Endothelial cell of umbilical vein (primary cell): Measurements from ENCODE around the gene EDEM3. TPM values are rescaled to one million over a fixed set of nuclear protein-coding genes. Genes with fewer than 3 reads are reported as not detected.

Experiments used
- BruUV-seq: library from RNA; stranded (reverse); fragments of 400-500 nt; replicated peaks from 2 replicates; lab custom pipeline; 2021; lab: Mats Ljungman, UMichigan
- CTCF ChIA-PET: fragments of 300-600, 350-600 bp; sonication (Branson Sonifier 250); formaldehyde crosslinking; loops from one replicate; lab custom pipeline; 2021; ENCODE audit warnings: antibody characterized with exemption, inconsistent platforms; lab: Charles Lee
- POLR2A ChIA-PET: fragments of 300-600, 350-600 bp; sonication (Branson Sonifier 250); formaldehyde crosslinking; loops from one replicate; lab custom pipeline; 2021; ENCODE audit warnings: antibody characterized with exemption, inconsistent platforms; lab: Charles Lee
- DNase-seq: peaks from one replicate; pipeline ENCODE4 v3.0.0-alpha.2; 2011; ENCODE audit warnings: low read depth, low spot score
- FAIRE-seq: peaks from 2 replicates; lab custom pipeline; 2011; peaks lifted over from hg19 to GRCh38; lab: Jason Lieb, UNC
- H2AFZ ChIP-seq: 2 replicates; pipeline ENCODE4 v1.6.0; 2012; ENCODE audit warnings: low read depth, low read length, control low read depth, inconsistent platforms
- H3K27ac ChIP-seq: 2 replicates; pipeline ENCODE4 v1.5.1; 2011; ENCODE audit warnings: low read depth, mild to moderate bottlenecking, control low read depth, low read length, moderate library complexity; ENCODE audit not compliant: insufficient read depth
- H3K27me3 ChIP-seq, 2 experiments: 2 replicates each; pipeline versions ENCODE4 v1.6.0 to v1.6.1; 2011; ENCODE audit warnings: low read length in 2 of 2, mixed read lengths in 1 of 2; ENCODE audit not compliant: control insufficient read depth in 2 of 2, insufficient read depth in 2 of 2
- H3K36me3 ChIP-seq, 2 experiments: 2 replicates in 1 of 2; 3 replicates in 1 of 2; pipeline ENCODE4 v1.5.1; 2011; ENCODE audit warnings: low read length in 2 of 2, mild to moderate bottlenecking in 1 of 2, moderate library complexity in 1 of 2; ENCODE audit not compliant: control insufficient read depth in 2 of 2, insufficient read depth in 2 of 2; ENCODE audit errors: extremely low read depth in 1 of 2
- H3K4me1 ChIP-seq: 3 replicates; pipeline ENCODE4 v1.5.1; 2011; ENCODE audit warnings: mild to moderate bottlenecking, low read length; ENCODE audit not compliant: control insufficient read depth, insufficient read depth; ENCODE audit errors: extremely low read depth
- H3K4me2 ChIP-seq: 2 replicates; pipeline ENCODE4 v1.6.1; 2011; ENCODE audit warnings: low read length, control low read depth, mixed read lengths; ENCODE audit not compliant: insufficient read depth
- H3K4me3 ChIP-seq, 3 experiments: fragments of 200-600 bp in 1 of 3; sonication (generic), shearing (Covaris generic) in 1 of 3; replicated peaks in 1 of 3; 2 replicates each; pipeline ENCODE4 v1.5.1; 2011 to 2016; ENCODE audit warnings: control low read depth in 3 of 3, low read length in 3 of 3, mild to moderate bottlenecking in 2 of 3, inconsistent platforms in 1 of 3, low read depth in 1 of 3, moderate library complexity in 1 of 3; ENCODE audit not compliant: insufficient read depth in 1 of 3
- H3K79me2 ChIP-seq: 2 replicates; pipeline ENCODE4 v1.6.0; 2012; ENCODE audit warnings: low read length, inconsistent platforms; ENCODE audit not compliant: control insufficient read depth, insufficient read depth
- H3K9ac ChIP-seq: replicated peaks from 2 replicates; pipeline ENCODE3; 2011; ENCODE audit warnings: low read length, control low read depth; ENCODE audit not compliant: insufficient read depth; ENCODE audit errors: extremely low read depth
- H3K9me1 ChIP-seq: replicated peaks from 3 replicates; pipeline ENCODE4 v1.6.0; 2011; ENCODE audit warnings: mild to moderate bottlenecking, low read length; ENCODE audit not compliant: control insufficient read depth, insufficient read depth; ENCODE audit errors: extremely low read depth
- H3K9me3 ChIP-seq: replicated peaks from 2 replicates; pipeline ENCODE4 v1.5.1; 2012; ENCODE audit warnings: low read length, inconsistent platforms; ENCODE audit not compliant: control insufficient read depth, insufficient read depth
- H4K20me1 ChIP-seq: replicated peaks from 2 replicates; pipeline ENCODE3; 2011; ENCODE audit warnings: mild to moderate bottlenecking, low read length; ENCODE audit not compliant: control insufficient read depth, insufficient read depth; ENCODE audit errors: extremely low read depth
- EZH2 ChIP-seq: IDR thresholded peaks from 2 replicates; pipeline ENCODE4 v1.6.1; 2012; ENCODE audit warnings: borderline replicate concordance, low read depth, mild to moderate bottlenecking, moderate library complexity, low read length, inconsistent platforms; ENCODE audit not compliant: severe bottlenecking
- MAX ChIP-seq: IDR thresholded peaks from 2 replicates; pipeline ENCODE4 v1.6.1; 2011; ENCODE audit not compliant: insufficient read depth, insufficient read length
- POLR2A ChIP-seq: IDR thresholded peaks from 2 replicates; pipeline ENCODE4 v1.6.1; 2012; ENCODE audit warnings: low read depth, mild to moderate bottlenecking, control low read depth, low read length
- POLR2AphosphoS5 ChIP-seq: IDR thresholded peaks from 2 replicates; pipeline ENCODE4 v1.6.1; 2012; ENCODE audit warnings: low read depth, mild to moderate bottlenecking, control low read depth, low read length, moderate library complexity; ENCODE audit not compliant: insufficient read depth
- dilution Hi-C: fragments of 300-500 bp; cut with MboI; formaldehyde crosslinking; loops from one replicate; pipeline ENCODE4 v1.15.0; 2019; ENCODE audit warnings: low sequenced_read_pairs; ENCODE audit not compliant: extremely low pct_ligation_motif_present
- intact Hi-C: fragments of 100-400 bp; cut with micrococcal nuclease; formaldehyde crosslinking; loops from one replicate; pipeline ENCODE4 v1.10.0; 2022
- polyA plus RNA-seq, 4 experiments: library from polyadenylated mRNA; depleted of rRNA in 3 of 4; stranded (reverse) in 3 of 4; unstranded in 1 of 4; fragments of >200 nt; gene quantifications; 2 replicates each; pipeline versions ENCODE4 v1.2.1 to v1.2.3, GENCODE V29; 2011 to 2012; ENCODE audit warnings: missing spikeins in 1 of 4
- total RNA-seq: library from RNA; stranded (reverse); gene quantifications from 2 replicates; pipeline ENCODE4 v1.2.3, GENCODE V29; 2021

EDEM3 gene
- total and polyA plus RNA-seq, 2 donors (not counting 3 experiments of a cell fraction or from before 2014, with no cell fraction given): 6.6 to 26.3 TPM

GRCh38 chr1:184759112-184759511 is 4.5 kb upstream of the EDEM3 start:
- no peak for TF ChIP-seq MAX
- no peak for FAIRE-seq
- Histone ChIP-seq H2AFZ (no peak overlapping the region), H3K9me3 (no peaks in the 10 kb centered on the region), H3K4me3 (no peak overlapping the region), H3K36me3 (no peaks in the 10 kb centered on the region), H3K27ac (no peak overlapping the region), H3K4me2 (no peak overlapping the region), H3K9me1 (no peaks in the 10 kb centered on the region), H3K79me2 (peaks cover 1% of the 10 kb centered on the region), H4K20me1 (no peaks in the 10 kb centered on the region), H3K9ac (no peak overlapping the region), H3K4me1 (peaks cover 7% of the 10 kb centered on the region), H3K27me3 (peaks cover 2 to 5% of the 10 kb centered on the region in 2 experiments)
- dilution Hi-C loops (no loop called here), intact Hi-C loops (loop anchor here (5.0 kb wide), 1 partner anchor 413 kb away; no protein-coding TSS in a partner anchor)
- ChIA-PET POLR2A (no interaction called here), CTCF (no interaction called here)
- BruUV-seq: no TSS peak
- DNase-seq: no peak

- Histone ChIP-seq H3K9me1 (no peaks in the 10 kb centered on the region), H3K36me3 (no peaks in the 10 kb centered on the region), H3K4me3 (no peak overlapping the region), H3K9ac (no peak overlapping the region), H4K20me1 (no peaks in the 10 kb centered on the region), H3K27me3 (peaks cover 2 to 5% of the 10 kb centered on the region in 2 experiments), H3K4me1 (peaks cover 16% of the 10 kb centered on the region), H3K79me2 (peaks cover 11% of the 10 kb centered on the region), H3K9me3 (no peaks in the 10 kb centered on the region), H3K27ac (no peak overlapping the region), H3K4me2 (no peak overlapping the region), H2AFZ (no peak overlapping the region)
- no peak for DNase-seq
- no peak for FAIRE-seq
- dilution Hi-C loops: no loop called here
- intact Hi-C loops: loop anchor here (5.0 kb wide), 1 partner anchor 414 kb away; no protein-coding TSS in a partner anchor
- TF ChIP-seq POLR2AphosphoS5 (no peak), POLR2A (no peak), EZH2 (no peak)
- BruUV-seq: no TSS peak
- POLR2A ChIA-PET: no interaction called here
- CTCF ChIA-PET: no interaction called here
These were observed 3.2 kb upstream of the EDEM3 start for GRCh38 chr1:184757891-184758290.
